ENCODE measurements around the gene TAF4. TPM values are rescaled to one million over a fixed set of nuclear protein-coding genes. Genes with fewer than 3 reads are reported as not detected.

The TAF4 gene
- polyA plus RNA-seq, 4 donors: 4.6 to 18.3 (median 7.9) TPM

- WGBS, 3 donors: 69 to 76% (median 74%) methylated on average over 38 to 39 of the region's 39 CpGs
- Histone ChIP-seq H3K9me3 (ENCODE audit: control insufficient read depth in 2 of 2, insufficient read depth in 1 of 2, low read depth in 1 of 2, low read length in 1 of 2) (no peaks in the 10 kb centered on the region), H3K4me1 (ENCODE audit: control insufficient read depth in 3 of 3, insufficient read depth in 2 of 3, low read depth in 1 of 3, low read length in 2 of 3) (peaks cover 2 to 24% (median 11%) of the 10 kb centered on the region in 3 donors), H3K27me3 (ENCODE audit: control insufficient read depth in 3 of 3, insufficient read depth in 3 of 3, low read length in 3 of 3) (no peaks in the 10 kb centered on the region), H3K36me3 (ENCODE audit: control insufficient read depth in 3 of 3, insufficient read depth in 2 of 3, low read depth in 1 of 3, low read length in 3 of 3) (peaks cover 0 to 33% (median 0%) of the 10 kb centered on the region in 3 donors), H3K27ac (ENCODE audit: low read depth in 1 of 3, low read length in 2 of 3) (no peak overlapping the region), H3K4me3 (ENCODE audit: low read depth in 1 of 3, low read length in 3 of 3) (peak overlapping the region in 2 of 3 donors; percentile 38 to 93)
- DNase-seq (no peak), FAIRE-seq (no peak)
Observed at GRCh38 chr20:62063315-62063980, 2.2 kb downstream of the TAF4 start.

GRCh38 chr20:62062661-62063314 lies 2.9 kb downstream of the TAF4 start:
- Histone ChIP-seq H3K36me3 (ENCODE audit: control insufficient read depth in 3 of 3, insufficient read depth in 2 of 3, low read depth in 1 of 3, low read length in 3 of 3) (peaks cover 0 to 33% (median 0%) of the 10 kb centered on the region in 3 donors), H3K4me3 (ENCODE audit: low read depth in 1 of 3, low read length in 3 of 3) (peak overlapping the region in 1 of 3 donors; percentile 38), H3K9me3 (ENCODE audit: control insufficient read depth in 2 of 2, insufficient read depth in 1 of 2, low read depth in 1 of 2, low read length in 1 of 2) (no peaks in the 10 kb centered on the region), H3K27me3 (ENCODE audit: control insufficient read depth in 3 of 3, insufficient read depth in 3 of 3, low read length in 3 of 3) (no peaks in the 10 kb centered on the region), H3K4me1 (ENCODE audit: control insufficient read depth in 3 of 3, insufficient read depth in 2 of 3, low read depth in 1 of 3, low read length in 2 of 3) (peaks cover 2 to 17% (median 8%) of the 10 kb centered on the region in 3 donors), H3K27ac (ENCODE audit: low read depth in 1 of 3, low read length in 2 of 3) (no peak overlapping the region)
- FAIRE-seq: no peak
- 54 to 72% (median 61%) methylated on average over 12 of the region's 12 CpGs for WGBS, 3 donors
- DNase-seq: no peak

GRCh38 chr20:62061851-62062423 lies 3.7 kb downstream of the TAF4 start:
- H3K27me3 ChIP-seq (ENCODE audit: control insufficient read depth in 3 of 3, insufficient read depth in 3 of 3, low read length in 3 of 3): no peaks in the 10 kb centered on the region
- peaks cover 0 to 35% (median 0%) of the 10 kb centered on the region in 3 donors for H3K36me3 ChIP-seq (ENCODE audit: control insufficient read depth in 3 of 3, insufficient read depth in 2 of 3, low read depth in 1 of 3, low read length in 3 of 3)
- 77 to 84% (median 80%) methylated on average over 8 of the region's 8 CpGs for WGBS, 3 donors
- no peak overlapping the region for H3K4me3 ChIP-seq (ENCODE audit: low read depth in 1 of 3, low read length in 3 of 3)
- H3K9me3 ChIP-seq (ENCODE audit: control insufficient read depth in 2 of 2, insufficient read depth in 1 of 2, low read depth in 1 of 2, low read length in 1 of 2): no peaks in the 10 kb centered on the region
- FAIRE-seq (no peak), DNase-seq (no peak)
- no peak overlapping the region for H3K27ac ChIP-seq (ENCODE audit: low read depth in 1 of 3, low read length in 2 of 3)
- peaks cover 2 to 9% (median 5%) of the 10 kb centered on the region in 3 donors for H3K4me1 ChIP-seq (ENCODE audit: control insufficient read depth in 3 of 3, insufficient read depth in 2 of 3, low read depth in 1 of 3, low read length in 2 of 3)

- no peak overlapping the region for H3K27ac ChIP-seq (ENCODE audit: low read depth in 1 of 3, low read length in 2 of 3)
- H3K9me3 ChIP-seq (ENCODE audit: control insufficient read depth in 2 of 2, insufficient read depth in 1 of 2, low read depth in 1 of 2, low read length in 1 of 2): no peaks in the 10 kb centered on the region
- FAIRE-seq (no peak), DNase-seq (no peak)
- no peak overlapping the region for H3K4me3 ChIP-seq (ENCODE audit: low read depth in 1 of 3, low read length in 3 of 3)
- 90 to 93% (median 92%) methylated on average over 12 of the region's 12 CpGs for WGBS, 3 donors
- H3K36me3 ChIP-seq (ENCODE audit: control insufficient read depth in 3 of 3, insufficient read depth in 2 of 3, low read depth in 1 of 3, low read length in 3 of 3): peaks cover 0 to 39% (median 0%) of the 10 kb centered on the region in 3 donors
- peaks cover 2 to 9% (median 5%) of the 10 kb centered on the region in 3 donors for H3K4me1 ChIP-seq (ENCODE audit: control insufficient read depth in 3 of 3, insufficient read depth in 2 of 3, low read depth in 1 of 3, low read length in 2 of 3)
- H3K27me3 ChIP-seq (ENCODE audit: control insufficient read depth in 3 of 3, insufficient read depth in 3 of 3, low read length in 3 of 3): no peaks in the 10 kb centered on the region
Observed at GRCh38 chr20:62060631-62061541, 4.8 kb downstream of the TAF4 start.

GRCh38 chr20:62059920-62060630 lies 5.6 kb downstream of the TAF4 start:
- no peaks in the 10 kb centered on the region for H3K9me3 ChIP-seq (ENCODE audit: control insufficient read depth in 2 of 2, insufficient read depth in 1 of 2, low read depth in 1 of 2, low read length in 1 of 2)
- 68 to 81% (median 75%) methylated on average over 25 of the region's 25 CpGs for WGBS, 3 donors
- H3K4me1 ChIP-seq (ENCODE audit: control insufficient read depth in 3 of 3, insufficient read depth in 2 of 3, low read depth in 1 of 3, low read length in 2 of 3): peaks cover 2 to 9% (median 5%) of the 10 kb centered on the region in 3 donors
- DNase-seq (no peak), FAIRE-seq (no peak)
- peaks cover 0 to 46% (median 0%) of the 10 kb centered on the region in 3 donors for H3K36me3 ChIP-seq (ENCODE audit: control insufficient read depth in 3 of 3, insufficient read depth in 2 of 3, low read depth in 1 of 3, low read length in 3 of 3)
- no peak overlapping the region for H3K4me3 ChIP-seq (ENCODE audit: low read depth in 1 of 3, low read length in 3 of 3)
- H3K27ac ChIP-seq (ENCODE audit: low read depth in 1 of 3, low read length in 2 of 3): no peak overlapping the region
- H3K27me3 ChIP-seq (ENCODE audit: control insufficient read depth in 3 of 3, insufficient read depth in 3 of 3, low read length in 3 of 3): no peaks in the 10 kb centered on the region

- FAIRE-seq: no peak
- Histone ChIP-seq H3K4me1 (ENCODE audit: control insufficient read depth in 3 of 3, insufficient read depth in 2 of 3, low read depth in 1 of 3, low read length in 2 of 3) (peaks cover 2 to 9% (median 5%) of the 10 kb centered on the region in 3 donors), H3K4me3 (ENCODE audit: low read depth in 1 of 3, low read length in 3 of 3) (no peak overlapping the region), H3K9me3 (ENCODE audit: control insufficient read depth in 2 of 2, insufficient read depth in 1 of 2, low read depth in 1 of 2, low read length in 1 of 2) (no peaks in the 10 kb centered on the region), H3K36me3 (ENCODE audit: control insufficient read depth in 3 of 3, insufficient read depth in 2 of 3, low read depth in 1 of 3, low read length in 3 of 3) (peaks cover 0 to 50% (median 0%) of the 10 kb centered on the region in 3 donors), H3K27ac (ENCODE audit: low read depth in 1 of 3, low read length in 2 of 3) (no peak overlapping the region), H3K27me3 (ENCODE audit: control insufficient read depth in 3 of 3, insufficient read depth in 3 of 3, low read length in 3 of 3) (no peaks in the 10 kb centered on the region)
- 61 to 80% (median 76%) methylated on average over 11 of the region's 11 CpGs for WGBS, 3 donors
- DNase-seq: no peak
Observed at GRCh38 chr20:62059401-62059800, 6.3 kb downstream of the TAF4 start.

- no peaks in the 10 kb centered on the region for H3K27me3 ChIP-seq (ENCODE audit: control insufficient read depth in 3 of 3, insufficient read depth in 3 of 3, low read length in 3 of 3)
- no peak overlapping the region for H3K27ac ChIP-seq (ENCODE audit: low read depth in 1 of 3, low read length in 2 of 3)
- no peaks in the 10 kb centered on the region for H3K9me3 ChIP-seq (ENCODE audit: control insufficient read depth in 2 of 2, insufficient read depth in 1 of 2, low read depth in 1 of 2, low read length in 1 of 2)
- 91 to 96% (median 93%) methylated on average over 9 to 11 of the region's 11 CpGs for WGBS, 3 donors
- peaks cover 0 to 7% (median 5%) of the 10 kb centered on the region in 3 donors for H3K4me1 ChIP-seq (ENCODE audit: control insufficient read depth in 3 of 3, insufficient read depth in 2 of 3, low read depth in 1 of 3, low read length in 2 of 3)
- no peak for DNase-seq
- FAIRE-seq: no peak
- H3K4me3 ChIP-seq (ENCODE audit: low read depth in 1 of 3, low read length in 3 of 3): no peak overlapping the region
- peaks cover 0 to 52% (median 0%) of the 10 kb centered on the region in 3 donors for H3K36me3 ChIP-seq (ENCODE audit: control insufficient read depth in 3 of 3, insufficient read depth in 2 of 3, low read depth in 1 of 3, low read length in 3 of 3)
Observed at GRCh38 chr20:62058941-62059340, 6.7 kb downstream of the TAF4 start.

Measured in small intestine (tissue), 7 donors.